Calu3 (cell line): Measurements from ENCODE around the gene LCN12. TPM values are rescaled to one million over a fixed set of nuclear protein-coding genes. Genes with fewer than 3 reads are reported as not detected.
A peak's percentile ranks its signal among the peaks of the same experiment; 100 is the strongest.

ENCODE experiments used
- BruUV-seq: library from RNA; stranded (reverse); fragments of 400-500 nt; replicated peaks from 2 replicates; lab custom pipeline; 2021; lab: Mats Ljungman, UMichigan
- CTCF ChIA-PET: fragments of 300-600 bp; sonication (Branson Sonifier 250); formaldehyde crosslinking; loops from one replicate; lab custom pipeline; 2022; ENCODE audit warnings: antibody characterized with exemption; lab: Charles Lee
- DNase-seq: peaks from one replicate; pipeline ENCODE4 v3.0.0; 2022
- H3K27ac Mint-ChIP-seq: one replicate; pipeline ENCODE4 v1.8.0; 2022; ENCODE audit warnings: mixed read lengths; ENCODE audit not compliant: unreplicated experiment
- H3K27me3 Mint-ChIP-seq: one replicate; pipeline ENCODE4 v1.8.0; 2022; ENCODE audit warnings: mixed read lengths; ENCODE audit not compliant: unreplicated experiment
- H3K36me3 Mint-ChIP-seq: one replicate; pipeline ENCODE4 v1.8.0; 2022; ENCODE audit warnings: mild to moderate bottlenecking, moderate library complexity, mixed read lengths; ENCODE audit not compliant: insufficient read depth, unreplicated experiment
- H3K4me1 Mint-ChIP-seq: one replicate; pipeline ENCODE4 v1.8.0; 2022; ENCODE audit warnings: mild to moderate bottlenecking, low read depth, mixed read lengths; ENCODE audit not compliant: unreplicated experiment
- H3K4me3 Mint-ChIP-seq: one replicate; pipeline ENCODE4 v1.8.0; 2022; ENCODE audit warnings: mild to moderate bottlenecking, low read depth, moderate library complexity, mixed read lengths; ENCODE audit not compliant: unreplicated experiment
- H3K9me3 Mint-ChIP-seq: one replicate; pipeline ENCODE4 v1.8.0; 2022; ENCODE audit warnings: low read depth, mixed read lengths; ENCODE audit not compliant: unreplicated experiment
- intact Hi-C: fragments of 100-400 bp; cut with micrococcal nuclease; formaldehyde crosslinking; loops from one replicate; pipeline ENCODE4 v1.10.0; 2022; ENCODE audit not compliant: unreplicated experiment
- total RNA-seq: library from RNA; stranded (reverse); gene quantifications from 2 replicates; pipeline ENCODE4 v1.2.3, GENCODE V29; 2022
- TF ChIP-seq, protein P1 (sequence below): fragments of 200-600 bp; IDR thresholded peaks from one replicate; pipeline ENCODE4 v1.8.0; 2022; ENCODE audit warnings: antibody characterized with exemption; ENCODE audit not compliant: unreplicated experiment

LCN12 gene
- total RNA-seq, 1 experiment from 2014 or later: 3.8 TPM

DNA sequence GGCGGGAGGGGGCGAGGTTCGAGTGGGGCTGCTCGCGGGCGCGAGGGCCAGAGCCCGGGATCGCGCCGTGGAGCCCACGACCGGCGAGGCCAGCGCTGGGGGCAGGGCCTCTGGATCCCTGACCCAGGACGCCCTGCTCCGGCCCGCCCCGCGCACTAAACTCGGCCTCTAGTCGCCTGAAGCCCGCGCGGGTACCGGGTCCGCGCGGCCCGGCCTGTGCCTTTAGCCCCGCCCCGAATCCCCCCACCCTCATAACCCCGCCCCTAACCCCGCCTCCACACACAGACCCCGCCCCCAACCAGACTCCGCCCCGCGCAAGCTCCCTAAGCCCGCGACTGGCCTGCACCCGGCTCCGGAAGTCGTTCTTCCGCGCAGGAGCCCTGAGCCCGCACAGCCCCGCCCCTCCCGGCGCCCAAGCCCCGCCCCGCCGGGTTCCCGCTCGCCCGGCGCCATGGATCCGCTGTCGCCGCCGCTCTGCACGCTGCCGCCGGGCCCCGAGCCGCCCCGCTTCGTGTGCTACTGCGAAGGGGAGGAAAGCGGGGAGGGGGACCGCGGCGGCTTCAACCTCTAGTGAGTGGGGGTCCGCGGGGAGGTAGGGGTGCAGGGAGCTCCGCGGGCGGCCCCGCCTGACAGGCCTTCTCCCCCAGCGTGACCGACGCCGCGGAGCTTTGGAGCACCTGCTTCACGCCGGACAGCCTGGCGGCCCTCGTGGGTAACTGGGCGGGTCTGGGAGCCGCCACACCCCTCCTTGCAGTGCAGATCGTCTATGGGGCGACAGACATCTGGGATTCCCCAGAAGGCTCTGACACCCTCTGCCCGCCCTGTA is 40.1 kb downstream of the LCN12 start, which contains the start of gene PAXX:
Gene PAXX (plus strand): TSS at position 430 of the 826 bp plus-strand sequence. CDS start 22 bp downstream, at position 452.
- H3K9me3 Mint-ChIP-seq: no peaks in the 10 kb centered on the region
- CTCF ChIA-PET: interaction anchor here (0.5 to 2.3 kb wide), 7 partner anchors 16 to 193 kb away, joined by 3 to 15 read pairs (median 3); no protein-coding TSS in a partner anchor
- H3K4me3 Mint-ChIP-seq: peak within 1 kb of the TSS; percentile 82
- peak; percentile 93 for DNase-seq
- H3K27ac Mint-ChIP-seq: no peak within 1 kb of the TSS
- TF ChIP-seq, protein P1, sequence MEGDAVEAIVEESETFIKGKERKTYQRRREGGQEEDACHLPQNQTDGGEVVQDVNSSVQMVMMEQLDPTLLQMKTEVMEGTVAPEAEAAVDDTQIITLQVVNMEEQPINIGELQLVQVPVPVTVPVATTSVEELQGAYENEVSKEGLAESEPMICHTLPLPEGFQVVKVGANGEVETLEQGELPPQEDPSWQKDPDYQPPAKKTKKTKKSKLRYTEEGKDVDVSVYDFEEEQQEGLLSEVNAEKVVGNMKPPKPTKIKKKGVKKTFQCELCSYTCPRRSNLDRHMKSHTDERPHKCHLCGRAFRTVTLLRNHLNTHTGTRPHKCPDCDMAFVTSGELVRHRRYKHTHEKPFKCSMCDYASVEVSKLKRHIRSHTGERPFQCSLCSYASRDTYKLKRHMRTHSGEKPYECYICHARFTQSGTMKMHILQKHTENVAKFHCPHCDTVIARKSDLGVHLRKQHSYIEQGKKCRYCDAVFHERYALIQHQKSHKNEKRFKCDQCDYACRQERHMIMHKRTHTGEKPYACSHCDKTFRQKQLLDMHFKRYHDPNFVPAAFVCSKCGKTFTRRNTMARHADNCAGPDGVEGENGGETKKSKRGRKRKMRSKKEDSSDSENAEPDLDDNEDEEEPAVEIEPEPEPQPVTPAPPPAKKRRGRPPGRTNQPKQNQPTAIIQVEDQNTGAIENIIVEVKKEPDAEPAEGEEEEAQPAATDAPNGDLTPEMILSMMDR: no peak
- peaks cover 21% of the 10 kb centered on the region for H3K27me3 Mint-ChIP-seq
- H3K4me1 Mint-ChIP-seq: no peaks in the 10 kb centered on the region
- H3K36me3 Mint-ChIP-seq: peaks cover 28% of the 10 kb centered on the region
- TSS peak; percentile 88 for BruUV-seq
- intact Hi-C loops: no loop called here

DNA sequence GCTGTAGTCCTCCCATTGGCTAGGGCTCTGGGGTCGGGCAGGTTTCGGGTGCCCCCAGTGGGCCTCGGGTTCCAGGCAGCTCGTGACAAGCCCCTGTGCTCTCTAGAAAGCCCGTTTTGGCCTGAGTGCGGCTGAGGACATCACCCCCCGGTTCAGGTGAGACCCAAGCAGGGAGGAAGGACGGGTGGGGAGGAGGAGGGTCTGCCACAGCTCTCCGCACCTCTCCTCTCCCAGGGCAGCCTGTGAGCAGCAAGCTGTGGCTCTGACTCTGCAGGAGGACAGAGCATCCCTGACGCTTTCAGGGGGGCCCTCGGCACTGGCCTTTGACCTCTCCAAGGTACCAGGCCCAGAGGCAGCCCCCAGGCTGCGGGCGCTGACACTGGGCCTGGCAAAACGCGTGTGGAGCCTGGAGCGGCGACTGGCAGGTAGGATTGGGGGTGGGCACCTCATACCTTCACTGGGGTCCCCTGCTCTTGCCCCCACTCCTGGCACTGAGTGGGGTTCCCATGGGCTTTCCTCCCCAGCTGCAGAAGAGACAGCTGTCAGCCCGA is 40.8 kb downstream of the LCN12 start:
- H3K27ac Mint-ChIP-seq: no peak overlapping the region

DNA sequence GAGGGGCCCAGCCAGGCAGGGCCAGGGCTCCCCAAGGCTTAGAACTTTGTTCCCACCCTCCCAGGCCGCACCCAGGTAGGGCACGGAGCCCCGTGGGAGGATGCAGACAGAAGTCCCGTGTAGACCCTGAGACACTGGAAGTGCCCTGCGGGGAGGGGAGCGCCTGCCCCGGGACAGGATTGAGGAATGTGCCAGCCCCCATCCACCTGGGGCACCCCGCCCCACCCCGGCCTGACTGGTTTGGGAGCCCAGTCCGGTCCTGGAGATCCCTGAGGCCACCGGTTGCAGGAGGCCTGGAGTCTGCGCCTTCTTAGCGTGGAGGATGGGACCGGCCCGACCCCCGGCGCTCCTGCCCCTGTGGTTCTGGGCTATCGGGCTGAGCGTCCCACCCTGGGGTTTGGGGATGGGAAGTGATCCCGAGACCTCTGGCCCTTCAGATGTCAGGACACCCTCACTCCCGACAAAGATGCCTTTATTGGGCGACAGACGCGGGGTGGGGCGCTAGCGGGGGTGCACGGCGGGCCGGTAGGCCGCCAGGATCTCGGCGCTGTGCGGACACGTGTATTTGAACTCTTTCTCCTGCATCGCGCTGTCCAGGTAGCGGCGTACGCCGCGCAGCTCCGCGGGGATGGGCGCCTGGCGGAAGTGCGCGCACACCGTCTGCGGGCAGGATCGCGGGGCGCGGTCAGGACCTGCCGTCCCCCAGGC is 42.3 kb downstream of the LCN12 start:
- CTCF ChIA-PET: no interaction called here

More for the DNA sequence above, 40.8 kb downstream of the LCN12 start:
- H3K4me3 Mint-ChIP-seq: peak overlapping the region; percentile 82
- intact Hi-C loops: no loop called here
- DNase-seq: no peak
- peaks cover 4% of the 10 kb centered on the region for H3K4me1 Mint-ChIP-seq
- TF ChIP-seq, protein P1: no peak
- H3K9me3 Mint-ChIP-seq: no peaks in the 10 kb centered on the region
- BruUV-seq: no TSS peak
- CTCF ChIA-PET: interaction anchor here (0.8 to 2.3 kb wide), 3 partner anchors 45 to 194 kb away, joined by 3 to 15 read pairs (median 3); no protein-coding TSS in a partner anchor
- peaks cover 28% of the 10 kb centered on the region for H3K36me3 Mint-ChIP-seq
- H3K27me3 Mint-ChIP-seq: peaks cover 14% of the 10 kb centered on the region

DNA sequence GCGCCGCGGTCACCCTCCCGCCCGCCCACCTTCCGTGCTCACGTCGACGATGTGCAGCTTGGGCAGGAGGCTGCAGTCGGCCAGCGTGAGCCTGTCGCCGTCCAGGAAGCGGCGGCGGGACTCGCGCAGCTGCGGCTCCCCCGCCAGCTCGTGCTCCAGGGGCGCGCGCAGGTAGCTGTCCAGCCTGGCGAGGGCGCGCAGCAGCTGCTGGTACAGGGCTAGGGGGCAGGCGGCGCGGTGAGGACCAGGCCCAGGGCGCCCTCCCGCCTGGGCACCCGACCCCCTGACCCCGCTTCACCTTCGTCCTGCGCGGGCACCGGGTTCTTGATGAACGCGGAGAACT is 42.8 kb downstream of the LCN12 start:
- no peaks in the 10 kb centered on the region for H3K9me3 Mint-ChIP-seq
- peaks cover 28% of the 10 kb centered on the region for H3K36me3 Mint-ChIP-seq
- peaks cover 11% of the 10 kb centered on the region for H3K4me1 Mint-ChIP-seq
- no peak overlapping the region for H3K4me3 Mint-ChIP-seq
- CTCF ChIA-PET: no interaction called here
- intact Hi-C loops: no loop called here
- no peak for DNase-seq
- TF ChIP-seq, protein P1: no peak
- no peak overlapping the region for H3K27ac Mint-ChIP-seq
- H3K27me3 Mint-ChIP-seq: no peaks in the 10 kb centered on the region
- BruUV-seq: no TSS peak

More for the DNA sequence above, 42.3 kb downstream of the LCN12 start:
- Mint-ChIP-seq H3K9me3 (no peaks in the 10 kb centered on the region), H3K4me3 (no peak overlapping the region), H3K4me1 (peaks cover 11% of the 10 kb centered on the region), H3K27me3 (peaks cover 4% of the 10 kb centered on the region), H3K27ac (no peak overlapping the region), H3K36me3 (peaks cover 28% of the 10 kb centered on the region)
- TF ChIP-seq, protein P1: no peak
- BruUV-seq: no TSS peak
- intact Hi-C loops: no loop called here
- no peak for DNase-seq
